A549 (cell line): ENCODE results near the gene SMAD6. TPM values are rescaled to one million over a fixed set of nuclear protein-coding genes. Genes with fewer than 3 reads are reported as not detected.

Source experiments
- ATAC-seq, 2 experiments: fragments of 200-7000 bp in 1 of 2; fragments of >200 bp in 1 of 2; cut with Nextera tagmentation in 1 of 2; cut with Tn5 transposase in 1 of 2; 3 replicates each; pipeline versions ENCODE4 v1.8.0 to v1.9.1; 2018 to 2020; ENCODE audit warnings: mild to moderate bottlenecking in 1 of 2, moderate library complexity in 1 of 2
- CTCF ChIA-PET: fragments of 300-600 bp; sonication (Branson Sonifier 250); formaldehyde crosslinking; extraction: SDS; loops from one replicate; lab custom pipeline; 2021; ENCODE audit warnings: antibody characterized with exemption, inconsistent platforms; lab: Yijun Ruan, JAX
- POLR2A ChIA-PET: fragments of 350-600 bp; formaldehyde crosslinking; extraction: SDS; loops from one replicate; lab custom pipeline; 2021; ENCODE audit warnings: antibody characterized with exemption, inconsistent platforms; lab: Yijun Ruan, JAX
- DNase-seq, 2 experiments: peaks; one replicate each; pipeline versions ENCODE4 v3.0.0 to v3.0.0-alpha.2; 2011 to 2016; ENCODE audit warnings: low read depth in 1 of 2, low spot score in 1 of 2
- FAIRE-seq: peaks from 2 replicates; lab custom pipeline; 2011; peaks lifted over from hg19 to GRCh38; lab: Jason Lieb, UNC
- H3K27ac ChIP-seq, 2 experiments: fragments of >200 bp; sonication (Bioruptor Twin); formaldehyde crosslinking; 3 replicates each; pipeline ENCODE4 v1.5.1; 2016 to 2017
- H3K4me1 ChIP-seq: fragments of >200 bp; sonication (Bioruptor Twin); formaldehyde crosslinking; 3 replicates; pipeline ENCODE4 v1.6.1; 2016
- H3K4me2 ChIP-seq: fragments of >200 bp; sonication (Bioruptor Twin); formaldehyde crosslinking; 3 replicates; pipeline ENCODE4 v1.6.1; 2016
- H3K4me3 ChIP-seq: fragments of >200 bp; sonication (Bioruptor Twin); formaldehyde crosslinking; 3 replicates; pipeline ENCODE4 v1.5.1; 2016
- H3K9me3 ChIP-seq: fragments of >200 bp; sonication (Bioruptor Twin); formaldehyde crosslinking; 3 replicates; pipeline ENCODE4 v1.6.1; 2016
- CBX2 ChIP-seq: fragments of 200-600 bp; sonication (generic); IDR thresholded peaks from 2 replicates; pipeline ENCODE4 v1.6.1; 2016; ENCODE audit warnings: low read depth, mild to moderate bottlenecking, borderline replicate concordance
- CHD2 ChIP-seq: fragments of 150-350 bp; IDR thresholded peaks from 2 replicates; pipeline ENCODE4 v1.6.1; 2014; ENCODE audit warnings: low read length; ENCODE audit not compliant: partially characterized antibody
- CHD4 ChIP-seq: fragments of 200-600 bp; sonication (generic); IDR thresholded peaks from 2 replicates; pipeline ENCODE4 v1.6.1; 2016; ENCODE audit warnings: antibody characterized with exemption, mild to moderate bottlenecking, borderline replicate concordance
- EP300 ChIP-seq, 2 experiments: fragments of >200 bp; sonication (Bioruptor Twin); formaldehyde crosslinking; IDR thresholded peaks; 2 replicates in 1 of 2; 3 replicates in 1 of 2; pipeline ENCODE4 v1.6.1; 2016 to 2017
- FOSL2 ChIP-seq, 2 experiments: fragments of 450-650 bp in 1 of 2; fragments of >200 bp in 1 of 2; sonication (Bioruptor Twin) in 1 of 2; formaldehyde crosslinking; IDR thresholded peaks; 2 replicates each; pipeline versions ENCODE4 v1.5.0 to v1.6.1; 2016 to 2020; ENCODE audit warnings: mild to moderate bottlenecking in 1 of 2, moderate library complexity in 1 of 2
- GATA3 ChIP-seq: IDR thresholded peaks from 2 replicates; pipeline ENCODE4 v1.6.1; 2012; ENCODE audit warnings: borderline replicate concordance
- HOXB13 ChIP-seq: fragments of 250-450 bp; sonication (Bioruptor Pico); IDR thresholded peaks from 2 replicates; pipeline ENCODE4 v1.5.0; 2020; ENCODE audit warnings: low read depth, mild to moderate bottlenecking, moderate library complexity
- KDM1A ChIP-seq: fragments of 200-600 bp; sonication (generic); IDR thresholded peaks from 2 replicates; pipeline ENCODE4 v1.6.1; 2016; ENCODE audit warnings: low read depth, mild to moderate bottlenecking
- MAFK ChIP-seq: fragments of 450-650 bp; IDR thresholded peaks from 2 replicates; pipeline ENCODE4 v1.6.1; 2014; ENCODE audit not compliant: partially characterized antibody
- MYC ChIP-seq: IDR thresholded peaks from 2 replicates; pipeline ENCODE4 v1.6.1; 2012; ENCODE audit warnings: mild to moderate bottlenecking, inconsistent platforms, low read length, improper control_type of control experiment, borderline replicate concordance
- RCOR1 ChIP-seq: fragments of 150-350 bp; IDR thresholded peaks from 2 replicates; pipeline ENCODE4 v1.6.1; 2014; ENCODE audit warnings: antibody characterized with exemption, low read length, low read depth
- RNF2 ChIP-seq: fragments of 200-600 bp; sonication (generic); IDR thresholded peaks from 2 replicates; pipeline ENCODE4 v1.6.1; 2016; ENCODE audit warnings: low read depth, mild to moderate bottlenecking, antibody characterized with exemption, moderate library complexity, borderline replicate concordance
- SMC3 ChIP-seq: fragments of >200 bp; sonication (Bioruptor Twin); formaldehyde crosslinking; IDR thresholded peaks from 3 replicates; pipeline ENCODE4 v1.6.1; 2018; ENCODE audit warnings: inconsistent platforms
- SREBF2 ChIP-seq: fragments of 450-650 bp; IDR thresholded peaks from 2 replicates; pipeline ENCODE4 v1.6.1; 2014; ENCODE audit warnings: mild to moderate bottlenecking, moderate library complexity
- TFCP2L1 ChIP-seq: fragments of 250-450 bp; sonication (Bioruptor Pico); IDR thresholded peaks from 2 replicates; pipeline ENCODE4 v1.5.0; 2021; ENCODE audit warnings: mild to moderate bottlenecking
- ZNF302 ChIP-seq: fragments of 250-450 bp; sonication (Bioruptor Pico); IDR thresholded peaks from 2 replicates; pipeline ENCODE4 v1.9.0; 2021; ENCODE audit warnings: inconsistent platforms, mild to moderate bottlenecking, moderate library complexity
- WGBS: methylation state at CpG from one replicate; pipeline ENCODE4 v1.1.6; 2017; ENCODE audit errors: missing lambda C conversion rate; 5-methylcytosine and 5-hydroxymethylcytosine counted together
- polyA plus RNA-seq, 4 experiments: library from polyadenylated mRNA; depleted of rRNA in 3 of 4; stranded (reverse); fragments of >200 nt; fragmentation: RNase III in 1 of 4; extraction: RNeasy Plus Mini Kit Qiagen cat#74134 plus additional on column Dnase treatment in 1 of 4; gene quantifications; 2 replicates in 3 of 4; 3 replicates in 1 of 4; pipeline ENCODE4 v1.2.3, GENCODE V29; 2011 to 2017
- TF ChIP-seq, protein P1 (sequence below): IDR thresholded peaks from 2 replicates; pipeline ENCODE4 v1.6.1; 2012; ENCODE audit warnings: low read depth, borderline replicate concordance
- TF ChIP-seq, protein P2 (sequence below): fragments of 250-450 bp; sonication (Bioruptor Pico); IDR thresholded peaks from 2 replicates; pipeline ENCODE4 v1.5.0; 2020; ENCODE audit warnings: low read depth, mild to moderate bottlenecking, moderate library complexity
- TF ChIP-seq, protein P3 (sequence below): IDR thresholded peaks from 2 replicates; pipeline ENCODE4 v1.6.1; 2012
- TF ChIP-seq, protein P4 (sequence below): fragments of 200-600 bp; sonication (generic); IDR thresholded peaks from 2 replicates; pipeline ENCODE4 v1.6.1; 2016; ENCODE audit warnings: antibody characterized with exemption, mild to moderate bottlenecking, moderate library complexity

The SMAD6 gene
- polyA plus RNA-seq, 2 of the 4 experiments (the other 2 are of a cell fraction): 9.6 to 46.6 TPM

DNA sequence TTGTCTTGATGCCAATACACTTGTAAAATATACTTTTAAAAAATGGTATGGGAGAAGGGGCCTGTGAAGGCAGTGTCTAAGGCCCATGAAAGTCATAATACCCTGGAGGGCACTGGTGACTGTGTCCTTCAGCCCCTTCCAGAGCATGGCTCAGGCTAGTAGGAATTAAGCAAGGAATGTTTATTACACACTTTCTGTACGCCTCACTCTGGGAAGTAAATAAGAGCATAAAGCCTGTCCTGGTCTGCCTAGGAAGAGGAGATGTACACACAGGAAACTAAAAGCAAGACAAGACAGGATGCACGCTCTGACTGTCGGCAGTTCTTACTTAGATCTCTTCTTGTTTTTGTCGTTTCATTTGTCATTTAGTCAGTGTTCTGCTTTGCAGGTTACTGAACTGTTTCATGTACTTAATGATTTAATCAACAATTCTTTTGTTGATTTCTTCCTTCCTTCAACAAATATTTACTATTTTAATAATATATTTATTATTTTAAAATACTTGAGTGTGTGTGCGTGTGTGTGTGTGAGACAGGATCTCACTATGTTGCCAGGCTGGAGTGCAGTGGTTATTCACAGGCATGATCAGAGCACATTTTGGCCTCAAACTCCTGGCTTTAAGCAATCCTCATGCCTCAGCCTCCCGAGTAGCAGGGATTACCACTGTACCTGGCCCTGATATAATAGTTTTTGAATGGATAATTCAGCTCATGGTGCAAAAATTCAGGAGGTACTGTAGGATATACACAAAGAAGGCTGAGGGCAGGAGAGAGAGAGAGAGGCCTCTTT is 9.0 kb upstream of the SMAD6 start:
- Histone ChIP-seq H3K9me3 (no peaks in the 10 kb centered on the region), H3K4me1 (peaks cover 2% of the 10 kb centered on the region), H3K27ac (no peak overlapping the region), H3K4me2 (no peak overlapping the region), H3K4me3 (no peak overlapping the region)
- no peak for ATAC-seq
- no peak for DNase-seq
- TF ChIP-seq MYC: no peak
- TF ChIP-seq MAFK: no peak
- TF ChIP-seq TFCP2L1 (CRISPR knock-in tag): no peak
- no peak for TF ChIP-seq EP300 (IDR thresholded peaks at IDR 0.05)
- no peak for TF ChIP-seq RNF2
- TF ChIP-seq, protein P1, sequence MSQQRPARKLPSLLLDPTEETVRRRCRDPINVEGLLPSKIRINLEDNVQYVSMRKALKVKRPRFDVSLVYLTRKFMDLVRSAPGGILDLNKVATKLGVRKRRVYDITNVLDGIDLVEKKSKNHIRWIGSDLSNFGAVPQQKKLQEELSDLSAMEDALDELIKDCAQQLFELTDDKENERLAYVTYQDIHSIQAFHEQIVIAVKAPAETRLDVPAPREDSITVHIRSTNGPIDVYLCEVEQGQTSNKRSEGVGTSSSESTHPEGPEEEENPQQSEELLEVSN: no peak
- no peak for TF ChIP-seq ZNF302
- no peak for TF ChIP-seq KDM1A
- TF ChIP-seq, protein P2, sequence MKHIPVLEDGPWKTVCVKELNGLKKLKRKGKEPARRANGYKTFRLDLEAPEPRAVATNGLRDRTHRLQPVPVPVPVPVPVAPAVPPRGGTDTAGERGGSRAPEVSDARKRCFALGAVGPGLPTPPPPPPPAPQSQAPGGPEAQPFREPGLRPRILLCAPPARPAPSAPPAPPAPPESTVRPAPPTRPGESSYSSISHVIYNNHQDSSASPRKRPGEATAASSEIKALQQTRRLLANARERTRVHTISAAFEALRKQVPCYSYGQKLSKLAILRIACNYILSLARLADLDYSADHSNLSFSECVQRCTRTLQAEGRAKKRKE (CRISPR knock-in tag): no peak
- TF ChIP-seq, protein P3, sequence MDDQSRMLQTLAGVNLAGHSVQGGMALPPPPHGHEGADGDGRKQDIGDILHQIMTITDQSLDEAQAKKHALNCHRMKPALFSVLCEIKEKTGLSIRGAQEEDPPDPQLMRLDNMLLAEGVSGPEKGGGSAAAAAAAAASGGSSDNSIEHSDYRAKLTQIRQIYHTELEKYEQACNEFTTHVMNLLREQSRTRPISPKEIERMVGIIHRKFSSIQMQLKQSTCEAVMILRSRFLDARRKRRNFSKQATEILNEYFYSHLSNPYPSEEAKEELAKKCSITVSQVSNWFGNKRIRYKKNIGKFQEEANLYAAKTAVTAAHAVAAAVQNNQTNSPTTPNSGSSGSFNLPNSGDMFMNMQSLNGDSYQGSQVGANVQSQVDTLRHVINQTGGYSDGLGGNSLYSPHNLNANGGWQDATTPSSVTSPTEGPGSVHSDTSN: no peak
- no peak for TF ChIP-seq HOXB13 (CRISPR knock-in tag)
- no peak for TF ChIP-seq SREBF2
- TF ChIP-seq CBX2: no peak
- no peak for TF ChIP-seq FOSL2 (IDR thresholded peaks at IDR 0.05)
- TF ChIP-seq FOSL2 (CRISPR knock-in tag; IDR thresholded peaks at IDR 0.05): no peak
- no peak for TF ChIP-seq GATA3
- TF ChIP-seq CHD4: no peak
- TF ChIP-seq RCOR1: no peak
- TF ChIP-seq SMC3: no peak
- ChIA-PET POLR2A (no interaction called here), CTCF (interaction anchor here (0.7 to 24.6 kb wide), 11 partner anchors 7 to 159 kb away, joined by 3 to 779 read pairs (median 4); no protein-coding TSS in a partner anchor)
- WGBS: 72% methylated on average over 6 of the region's 6 CpGs
- FAIRE-seq: no peak

DNA sequence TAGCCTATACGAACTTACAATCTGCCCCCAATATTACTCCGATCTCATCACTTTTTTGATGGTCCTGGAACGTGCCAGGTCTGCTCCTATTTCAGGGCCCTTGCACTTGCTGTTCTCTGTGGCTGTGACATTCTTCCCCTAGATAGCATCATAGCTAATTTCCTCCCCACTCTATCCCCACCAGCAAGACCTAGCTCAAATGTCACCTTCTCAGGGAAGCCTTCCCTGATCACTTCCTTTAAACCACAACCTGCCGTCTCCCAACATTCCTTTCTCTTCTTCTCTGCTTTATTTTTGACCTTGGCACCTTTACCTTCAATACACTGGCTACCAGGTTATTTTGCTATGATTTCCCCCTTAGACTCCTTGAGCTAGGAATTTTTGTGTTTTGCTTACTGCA is 5.3 kb upstream of the SMAD6 start:
- POLR2A ChIA-PET: no interaction called here

More for the DNA sequence above, 5.3 kb upstream of the SMAD6 start:
- H3K4me3 ChIP-seq: no peak overlapping the region
- H3K4me1 ChIP-seq: peaks cover 19% of the 10 kb centered on the region
- FAIRE-seq (no peak), ATAC-seq (no peak), DNase-seq (no peak)
- TF ChIP-seq SREBF2: no peak
- TF ChIP-seq, protein P4, sequence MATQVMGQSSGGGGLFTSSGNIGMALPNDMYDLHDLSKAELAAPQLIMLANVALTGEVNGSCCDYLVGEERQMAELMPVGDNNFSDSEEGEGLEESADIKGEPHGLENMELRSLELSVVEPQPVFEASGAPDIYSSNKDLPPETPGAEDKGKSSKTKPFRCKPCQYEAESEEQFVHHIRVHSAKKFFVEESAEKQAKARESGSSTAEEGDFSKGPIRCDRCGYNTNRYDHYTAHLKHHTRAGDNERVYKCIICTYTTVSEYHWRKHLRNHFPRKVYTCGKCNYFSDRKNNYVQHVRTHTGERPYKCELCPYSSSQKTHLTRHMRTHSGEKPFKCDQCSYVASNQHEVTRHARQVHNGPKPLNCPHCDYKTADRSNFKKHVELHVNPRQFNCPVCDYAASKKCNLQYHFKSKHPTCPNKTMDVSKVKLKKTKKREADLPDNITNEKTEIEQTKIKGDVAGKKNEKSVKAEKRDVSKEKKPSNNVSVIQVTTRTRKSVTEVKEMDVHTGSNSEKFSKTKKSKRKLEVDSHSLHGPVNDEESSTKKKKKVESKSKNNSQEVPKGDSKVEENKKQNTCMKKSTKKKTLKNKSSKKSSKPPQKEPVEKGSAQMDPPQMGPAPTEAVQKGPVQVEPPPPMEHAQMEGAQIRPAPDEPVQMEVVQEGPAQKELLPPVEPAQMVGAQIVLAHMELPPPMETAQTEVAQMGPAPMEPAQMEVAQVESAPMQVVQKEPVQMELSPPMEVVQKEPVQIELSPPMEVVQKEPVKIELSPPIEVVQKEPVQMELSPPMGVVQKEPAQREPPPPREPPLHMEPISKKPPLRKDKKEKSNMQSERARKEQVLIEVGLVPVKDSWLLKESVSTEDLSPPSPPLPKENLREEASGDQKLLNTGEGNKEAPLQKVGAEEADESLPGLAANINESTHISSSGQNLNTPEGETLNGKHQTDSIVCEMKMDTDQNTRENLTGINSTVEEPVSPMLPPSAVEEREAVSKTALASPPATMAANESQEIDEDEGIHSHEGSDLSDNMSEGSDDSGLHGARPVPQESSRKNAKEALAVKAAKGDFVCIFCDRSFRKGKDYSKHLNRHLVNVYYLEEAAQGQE: no peak
- no peak for TF ChIP-seq HOXB13 (CRISPR knock-in tag)
- TF ChIP-seq CHD2: no peak
- CTCF ChIA-PET: interaction anchor here (0.8 to 24.6 kb wide), 11 partner anchors 10 to 167 kb away, joined by 3 to 779 read pairs (median 4); no protein-coding TSS in a partner anchor
- no peaks in the 10 kb centered on the region for H3K9me3 ChIP-seq
- no peak overlapping the region for H3K4me2 ChIP-seq
- 87% methylated on average over 4 of the region's 4 CpGs for WGBS
- no peak overlapping the region for H3K27ac ChIP-seq
